Measurements from ENCODE around the gene LRRC57.

Gene LRRC57

GRCh38 chr15:42511007-42511391, 37.6 kb downstream of the LRRC57 start:
- TF ChIP-seq POLR2AphosphoS5 (IDR thresholded peaks at IDR 0.05; ENCODE audit: low read depth, low read length), result no peak
- no peak for TF ChIP-seq TAF1 (IDR thresholded peaks at IDR 0.05; ENCODE audit: borderline replicate concordance, insufficient read depth, low read length)
- no peak for TF ChIP-seq REST (IDR thresholded peaks at IDR 0.05; ENCODE audit: insufficient read depth in 1 of 2, low read depth in 2 of 2, low read length in 2 of 2)

GRCh38 chr15:42510258-42511006, 38.2 kb downstream of the LRRC57 start:
- TF ChIP-seq TAF1 (IDR thresholded peaks at IDR 0.05; ENCODE audit: borderline replicate concordance, insufficient read depth, low read length) (no peak), FOXP2 (optimal IDR thresholded peaks at IDR 0.05; ENCODE audit: borderline replicate concordance, extremely low read depth, extremely low read length, insufficient read depth) (no peak), REST (IDR thresholded peaks at IDR 0.05; ENCODE audit: insufficient read depth in 1 of 2, low read depth in 2 of 2, low read length in 2 of 2) (no peak), POLR2AphosphoS5 (IDR thresholded peaks at IDR 0.05; ENCODE audit: low read depth, low read length) (no peak), SIN3A (IDR thresholded peaks at IDR 0.05; ENCODE audit: borderline replicate concordance, insufficient read depth, low read length) (no peak)

DNA sequence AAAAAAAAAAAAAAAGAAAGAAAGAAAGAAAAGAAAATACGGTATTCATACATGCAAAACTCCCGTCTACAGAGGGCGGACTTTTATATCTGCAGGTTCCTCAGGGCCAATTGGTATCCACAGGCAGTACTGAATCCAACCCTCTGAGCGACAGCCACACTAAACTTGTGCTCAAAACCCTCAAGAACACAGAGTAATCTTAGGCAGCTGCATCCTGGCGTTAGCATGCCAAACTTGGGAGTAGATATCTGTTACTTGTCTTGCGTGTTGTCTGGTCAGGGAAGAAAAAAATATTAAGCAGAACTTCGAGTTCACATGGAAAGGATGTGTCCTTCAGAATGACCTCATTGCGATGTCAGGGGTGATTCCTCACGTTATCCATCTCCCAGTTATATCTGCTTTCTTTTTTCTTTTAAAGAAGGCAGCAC, 40.3 kb downstream of the LRRC57 start:
- no peak for TF ChIP-seq TAF1 (IDR thresholded peaks at IDR 0.05; ENCODE audit: borderline replicate concordance, insufficient read depth, low read length)

DNA sequence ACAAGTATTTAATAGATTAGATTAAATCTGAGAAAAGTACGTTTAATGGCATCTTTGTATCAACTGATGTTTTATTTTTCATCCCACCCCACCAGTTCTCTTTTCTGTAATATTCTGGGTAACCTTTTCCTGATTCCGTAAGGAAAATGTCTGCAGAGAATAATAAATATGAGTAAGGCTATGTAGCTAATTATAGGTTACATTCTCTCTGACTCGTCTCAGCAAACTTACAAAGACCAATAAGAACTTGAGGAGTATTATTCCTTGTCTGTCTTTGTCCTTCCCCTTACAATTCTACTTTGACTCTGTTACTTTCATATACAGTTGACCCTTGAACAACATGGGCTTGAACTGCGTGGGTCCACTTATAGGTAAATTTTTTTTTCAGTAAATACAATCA, 41.1 kb downstream of the LRRC57 start:
- no peak for TF ChIP-seq REST (IDR thresholded peaks at IDR 0.05; ENCODE audit: insufficient read depth in 1 of 2, low read depth in 2 of 2, low read length in 2 of 2)
- no peak for TF ChIP-seq TAF1 (IDR thresholded peaks at IDR 0.05; ENCODE audit: borderline replicate concordance, insufficient read depth, low read length)
- no peak for TF ChIP-seq FOXP2 (optimal IDR thresholded peaks at IDR 0.05; ENCODE audit: borderline replicate concordance, extremely low read depth, extremely low read length, insufficient read depth)
- TF ChIP-seq SIN3A (IDR thresholded peaks at IDR 0.05; ENCODE audit: borderline replicate concordance, insufficient read depth, low read length), result no peak
- TF ChIP-seq POLR2AphosphoS5 (IDR thresholded peaks at IDR 0.05; ENCODE audit: low read depth, low read length), result no peak

- TF ChIP-seq TAF1 (IDR thresholded peaks at IDR 0.05; ENCODE audit: borderline replicate concordance, insufficient read depth, low read length) (no peak), FOXP2 (optimal IDR thresholded peaks at IDR 0.05; ENCODE audit: borderline replicate concordance, extremely low read depth, extremely low read length, insufficient read depth) (no peak), POLR2AphosphoS5 (IDR thresholded peaks at IDR 0.05; ENCODE audit: low read depth, low read length) (no peak), SIN3A (IDR thresholded peaks at IDR 0.05; ENCODE audit: borderline replicate concordance, insufficient read depth, low read length) (no peak), REST (IDR thresholded peaks at IDR 0.05; ENCODE audit: insufficient read depth in 1 of 2, low read depth in 2 of 2, low read length in 2 of 2) (no peak)
Observed at GRCh38 chr15:42504631-42505030, 44.0 kb downstream of the LRRC57 start.

All from PFSK-1 (cell line).